ENCODE results near the gene ID3.

Gene ID3

DNA sequence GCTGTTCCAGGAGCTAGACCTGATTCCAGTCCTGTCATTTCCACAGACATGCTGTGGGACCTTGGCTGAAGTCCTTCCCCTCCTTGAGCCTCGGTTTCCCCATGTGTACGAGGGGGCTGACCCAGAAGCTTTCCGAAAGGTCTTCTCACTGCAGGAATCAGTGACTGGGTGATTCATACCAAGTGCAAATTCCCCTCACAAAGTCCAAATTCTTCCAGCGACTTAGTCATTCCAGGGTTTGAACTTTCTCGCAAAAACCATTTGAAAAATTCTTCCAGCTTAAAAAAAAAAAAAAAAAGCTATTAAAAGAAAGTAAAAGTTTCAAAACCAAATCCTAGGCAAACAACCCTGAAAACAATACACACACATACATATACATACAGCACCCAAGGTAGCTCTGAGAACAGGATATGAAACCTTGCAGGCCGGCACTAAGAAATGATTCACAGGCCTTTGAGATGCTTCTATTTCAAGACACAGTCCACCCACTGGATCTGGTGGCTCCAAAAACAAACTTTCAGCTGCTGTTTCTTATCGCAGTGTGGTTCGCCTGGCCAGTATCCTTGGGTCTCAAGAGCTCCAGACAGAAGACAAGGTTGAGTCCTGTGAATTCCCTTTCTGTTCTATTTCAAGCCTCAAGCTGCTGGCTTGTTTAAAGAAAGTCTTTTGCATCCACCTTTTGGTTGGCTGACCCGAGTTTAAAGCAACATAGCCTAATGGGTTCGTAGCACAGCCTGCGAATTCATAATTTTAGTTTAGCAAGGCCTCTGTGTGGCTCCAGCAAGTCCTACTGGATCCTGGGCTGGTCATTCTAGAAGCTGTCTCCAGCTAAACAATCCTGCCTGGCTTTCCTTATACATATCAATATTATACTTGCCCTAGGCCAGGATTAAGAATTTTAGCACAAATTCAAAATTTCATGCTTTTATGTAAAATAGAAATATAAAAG, 18.0 kb upstream of the ID3 start:
- TF ChIP-seq, protein P1, sequence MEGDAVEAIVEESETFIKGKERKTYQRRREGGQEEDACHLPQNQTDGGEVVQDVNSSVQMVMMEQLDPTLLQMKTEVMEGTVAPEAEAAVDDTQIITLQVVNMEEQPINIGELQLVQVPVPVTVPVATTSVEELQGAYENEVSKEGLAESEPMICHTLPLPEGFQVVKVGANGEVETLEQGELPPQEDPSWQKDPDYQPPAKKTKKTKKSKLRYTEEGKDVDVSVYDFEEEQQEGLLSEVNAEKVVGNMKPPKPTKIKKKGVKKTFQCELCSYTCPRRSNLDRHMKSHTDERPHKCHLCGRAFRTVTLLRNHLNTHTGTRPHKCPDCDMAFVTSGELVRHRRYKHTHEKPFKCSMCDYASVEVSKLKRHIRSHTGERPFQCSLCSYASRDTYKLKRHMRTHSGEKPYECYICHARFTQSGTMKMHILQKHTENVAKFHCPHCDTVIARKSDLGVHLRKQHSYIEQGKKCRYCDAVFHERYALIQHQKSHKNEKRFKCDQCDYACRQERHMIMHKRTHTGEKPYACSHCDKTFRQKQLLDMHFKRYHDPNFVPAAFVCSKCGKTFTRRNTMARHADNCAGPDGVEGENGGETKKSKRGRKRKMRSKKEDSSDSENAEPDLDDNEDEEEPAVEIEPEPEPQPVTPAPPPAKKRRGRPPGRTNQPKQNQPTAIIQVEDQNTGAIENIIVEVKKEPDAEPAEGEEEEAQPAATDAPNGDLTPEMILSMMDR (IDR thresholded peaks at IDR 0.05; ENCODE audit: borderline replicate concordance, control extremely low read depth, extremely low read depth, insufficient read depth, missing control alignments), result no peak
- DNase-seq (ENCODE audit: low spot score), result peak; percentile 74
- in situ Hi-C loops (cut with MboI; ENCODE audit: low sequenced_read_pairs, unreplicated experiment), result no loop called here

DNA sequence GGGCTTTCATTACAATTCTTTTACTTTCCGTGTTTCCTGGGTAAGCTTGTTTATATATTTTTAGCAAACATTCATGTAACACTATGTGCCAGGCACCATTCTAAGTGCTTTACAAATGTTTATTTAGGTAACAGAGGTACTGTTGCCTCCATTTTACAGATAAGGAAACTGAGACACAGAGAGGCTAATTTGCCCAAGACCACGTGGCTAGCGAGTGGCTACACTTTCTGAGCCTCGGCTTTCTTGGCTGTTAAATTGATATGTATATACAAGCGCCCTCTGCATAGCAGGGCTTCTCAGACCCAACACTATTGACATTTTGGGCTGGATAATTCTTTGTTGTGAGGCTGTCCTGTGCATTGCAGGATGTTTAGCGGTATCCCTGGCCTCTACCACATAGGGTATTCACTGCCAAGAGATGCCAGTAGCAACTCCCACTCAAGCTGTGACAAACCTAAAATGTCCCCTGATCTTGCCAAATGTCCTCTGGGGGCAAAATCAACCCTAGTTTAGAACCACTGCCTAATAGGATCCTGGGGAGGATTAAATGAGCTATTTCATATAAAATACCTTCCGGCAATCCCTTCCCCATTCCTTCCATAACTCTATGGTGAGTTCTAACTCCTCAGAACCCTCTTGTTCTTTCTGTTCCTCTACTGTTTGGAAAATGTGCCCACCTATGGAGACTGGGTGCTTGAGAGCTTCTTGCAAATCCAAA, 17.2 kb upstream of the ID3 start:
- no peak for DNase-seq (ENCODE audit: low spot score)
- TF ChIP-seq, protein P1 (IDR thresholded peaks at IDR 0.05; ENCODE audit: borderline replicate concordance, control extremely low read depth, extremely low read depth, insufficient read depth, missing control alignments), result no peak
- in situ Hi-C loops (cut with MboI; ENCODE audit: low sequenced_read_pairs, unreplicated experiment), result no loop called here

DNA sequence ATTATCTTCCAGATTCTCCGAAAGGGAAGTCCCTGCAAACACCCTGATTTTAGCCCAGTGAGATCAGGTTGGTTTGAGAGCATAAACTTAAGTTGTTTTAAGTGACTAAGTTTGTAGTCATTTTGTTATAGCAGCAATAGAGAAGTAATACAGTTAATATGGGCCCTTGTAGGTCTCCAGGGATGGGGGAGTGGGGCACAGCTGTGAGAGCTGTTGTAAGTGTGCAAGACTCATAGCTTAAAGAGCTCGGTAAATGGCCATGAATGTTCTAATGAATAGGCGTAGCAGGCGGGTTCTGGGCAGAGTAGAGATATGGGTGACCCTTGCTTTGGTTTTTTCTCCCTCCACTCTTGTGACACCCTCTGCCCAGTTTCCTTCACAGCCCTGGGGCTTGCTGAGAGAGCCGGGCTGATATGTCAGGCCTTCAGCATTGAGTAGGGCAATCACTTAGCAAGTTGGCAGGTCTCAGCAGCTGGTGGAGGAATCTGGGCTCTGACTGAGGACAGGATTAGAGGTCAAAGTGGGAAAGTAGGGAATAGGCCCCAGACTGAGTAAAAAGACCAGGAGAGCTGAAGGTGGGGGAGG, 16.0 kb upstream of the ID3 start:
- in situ Hi-C loops (cut with MboI; ENCODE audit: low sequenced_read_pairs, unreplicated experiment), result no loop called here
- no peak for DNase-seq (ENCODE audit: low spot score)
- TF ChIP-seq, protein P1 (IDR thresholded peaks at IDR 0.05; ENCODE audit: borderline replicate concordance, control extremely low read depth, extremely low read depth, insufficient read depth, missing control alignments), result no peak

DNA sequence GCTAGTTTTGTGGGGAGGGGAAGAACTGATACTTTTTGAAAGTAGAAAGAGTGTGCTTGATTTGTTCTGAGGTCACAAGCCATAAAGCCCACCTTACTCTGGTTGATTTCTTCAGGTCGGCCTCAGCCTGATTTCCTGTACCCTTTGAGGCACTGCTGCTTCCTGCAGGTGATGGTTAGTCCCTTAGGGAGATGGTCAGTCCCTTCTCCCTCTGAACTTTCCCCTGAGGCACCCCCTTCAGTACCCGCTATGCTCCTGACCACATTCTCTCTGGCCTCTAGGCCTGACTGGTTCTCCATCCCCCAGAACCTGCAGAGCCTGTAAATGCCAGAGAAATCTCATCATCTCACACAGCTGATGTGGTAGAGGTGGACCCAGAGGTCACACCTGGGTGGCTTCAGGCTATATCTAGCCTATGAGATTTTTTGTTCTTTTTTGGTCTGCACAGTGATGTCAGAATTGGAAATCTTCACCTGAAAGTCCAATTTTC, 15.0 kb upstream of the ID3 start:
- in situ Hi-C loops (cut with MboI; ENCODE audit: low sequenced_read_pairs, unreplicated experiment), result no loop called here
- no peak for DNase-seq (ENCODE audit: low spot score)
- TF ChIP-seq, protein P1 (IDR thresholded peaks at IDR 0.05; ENCODE audit: borderline replicate concordance, control extremely low read depth, extremely low read depth, insufficient read depth, missing control alignments), result no peak

DNA sequence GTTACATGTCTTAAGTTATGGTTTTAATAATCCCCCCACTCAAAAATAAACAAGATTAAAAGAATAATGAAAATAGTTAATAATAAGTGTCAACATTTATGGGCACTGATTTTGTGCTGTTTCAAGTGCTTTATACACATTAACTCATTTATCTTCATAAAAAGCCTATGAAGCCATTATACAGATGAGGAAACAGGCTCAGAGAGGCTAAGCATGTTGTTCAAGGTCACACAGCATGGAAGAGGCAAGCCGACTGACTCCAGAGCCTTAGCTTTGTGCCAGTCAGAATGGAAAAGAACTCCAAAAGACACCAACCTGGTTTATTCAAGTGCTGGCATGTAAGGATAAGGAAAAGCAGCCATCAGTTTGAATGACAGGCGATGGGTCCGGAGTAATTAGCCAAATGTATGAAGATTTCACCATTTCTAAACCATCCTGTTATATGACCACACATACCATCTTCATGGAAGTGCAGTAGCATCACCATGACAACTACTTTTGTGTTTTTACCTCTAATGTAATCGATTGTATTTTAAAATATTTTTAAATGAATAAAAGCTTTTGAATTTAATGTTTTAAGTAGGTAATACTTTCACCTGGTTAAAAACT, 14.4 kb upstream of the ID3 start:
- DNase-seq (ENCODE audit: low spot score), result no peak
- TF ChIP-seq, protein P1 (IDR thresholded peaks at IDR 0.05; ENCODE audit: borderline replicate concordance, control extremely low read depth, extremely low read depth, insufficient read depth, missing control alignments), result no peak
- in situ Hi-C loops (cut with MboI; ENCODE audit: low sequenced_read_pairs, unreplicated experiment), result no loop called here

DNA sequence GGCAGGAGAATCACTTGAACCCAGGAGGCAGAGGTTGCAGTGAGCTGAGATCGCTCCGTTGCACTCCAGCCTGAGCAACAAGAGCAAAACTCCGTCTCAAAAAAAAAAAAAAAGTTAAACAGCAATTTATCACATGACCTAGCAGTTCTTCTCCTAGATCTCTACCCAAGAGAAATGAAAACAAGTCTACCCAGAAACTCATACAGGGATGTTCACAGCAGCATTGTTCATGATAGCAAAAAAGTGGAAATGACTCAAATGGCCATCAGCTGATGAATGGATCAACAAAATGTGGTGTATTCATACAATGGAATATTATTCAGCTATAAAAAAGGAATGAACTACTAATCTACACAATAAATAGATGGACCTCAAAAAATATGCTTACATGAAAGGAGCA, 12.2 kb upstream of the ID3 start:
- no peak for DNase-seq (ENCODE audit: low spot score)
- TF ChIP-seq, protein P1 (IDR thresholded peaks at IDR 0.05; ENCODE audit: borderline replicate concordance, control extremely low read depth, extremely low read depth, insufficient read depth, missing control alignments), result no peak
- in situ Hi-C loops (cut with MboI; ENCODE audit: low sequenced_read_pairs, unreplicated experiment), result no loop called here
